Measurements from ENCODE around the gene AP5M1.

The AP5M1 gene

GRCh38 chr14:57266065-57266464 is 2.7 kb upstream of the AP5M1 start:
- DNase-seq (ENCODE audit: low spot score): no peak
- no peak overlapping the region for H3K27ac ChIP-seq
- H3K4me3 ChIP-seq: no peak overlapping the region
- no peak for TF ChIP-seq CTCF (IDR thresholded peaks at IDR 0.05)

DNA sequence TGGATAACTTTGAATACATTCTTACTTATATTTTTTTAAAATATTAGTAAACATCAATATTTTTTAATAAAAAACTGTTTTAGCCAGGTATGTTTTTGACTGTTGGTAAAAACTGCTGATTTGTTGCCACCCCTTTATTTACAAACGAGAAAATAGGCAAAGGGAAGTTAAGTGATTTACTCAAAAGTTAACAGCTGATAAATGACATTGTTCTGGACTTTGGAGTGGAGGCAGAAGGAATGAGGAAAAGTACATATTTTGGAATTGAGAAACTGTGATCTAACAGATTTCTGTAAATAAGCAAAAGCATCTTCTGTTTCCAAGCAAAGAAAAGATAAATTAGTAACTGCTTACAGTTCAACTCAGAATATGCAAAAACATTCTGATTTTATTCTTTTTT is 4.5 kb downstream of the AP5M1 start:
- H3K27ac ChIP-seq: no peak overlapping the region
- H3K4me3 ChIP-seq: no peak overlapping the region
- no peak for DNase-seq (ENCODE audit: low spot score)
- TF ChIP-seq CTCF (IDR thresholded peaks at IDR 0.05): no peak

GRCh38 chr14:57274551-57274950 is 5.8 kb downstream of the AP5M1 start:
- DNase-seq (ENCODE audit: low spot score): no peak
- no peak overlapping the region for H3K27ac ChIP-seq
- no peak for TF ChIP-seq CTCF (IDR thresholded peaks at IDR 0.05)
- no peak overlapping the region for H3K4me3 ChIP-seq

- TF ChIP-seq CTCF (IDR thresholded peaks at IDR 0.05): no peak
- H3K27ac ChIP-seq: no peak overlapping the region
- DNase-seq (ENCODE audit: low spot score): no peak
- no peak overlapping the region for H3K4me3 ChIP-seq
Measured at GRCh38 chr14:57275023-57275664, 6.4 kb downstream of the AP5M1 start.

DNA sequence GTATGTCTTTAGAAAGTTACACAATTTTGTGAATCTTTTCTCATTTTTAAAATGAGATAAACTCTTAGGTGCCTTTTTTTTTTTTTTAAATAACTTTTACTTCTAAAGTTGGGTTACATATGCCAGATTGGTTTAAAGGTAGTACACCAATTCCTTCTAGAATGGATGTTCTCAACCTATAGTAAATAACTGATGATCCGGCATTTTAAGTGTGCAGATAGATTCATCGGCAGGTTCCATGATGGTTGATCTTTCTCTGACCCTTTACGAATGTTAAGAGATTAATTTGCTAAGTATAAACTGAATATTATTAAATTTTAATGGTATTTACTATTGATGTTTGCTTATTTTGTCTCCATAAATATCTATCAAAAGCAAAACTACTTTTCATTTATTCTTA is 8.3 kb downstream of the AP5M1 start:
- no peak overlapping the region for H3K4me3 ChIP-seq
- TF ChIP-seq CTCF (IDR thresholded peaks at IDR 0.05): no peak
- no peak for DNase-seq (ENCODE audit: low spot score)
- H3K27ac ChIP-seq: no peak overlapping the region

- no peak for DNase-seq (ENCODE audit: low spot score)
- Histone ChIP-seq H3K4me3 (no peak overlapping the region), H3K27ac (no peak overlapping the region)
- TF ChIP-seq CTCF (IDR thresholded peaks at IDR 0.05): no peak
Measured at GRCh38 chr14:57287745-57288144, 19.0 kb downstream of the AP5M1 start.

GRCh38 chr14:57290751-57291150 is 22.0 kb downstream of the AP5M1 start:
- no peak for DNase-seq (ENCODE audit: low spot score)
- Histone ChIP-seq H3K27ac (no peak overlapping the region), H3K4me3 (no peak overlapping the region)
- no peak for TF ChIP-seq CTCF (IDR thresholded peaks at IDR 0.05)

Measured in coronary artery (tissue), 2 donors.